Natural killer cell treated with Interleukin-12 subunit alpha and Interleukin-12 subunit beta and Interleukin-15 and Interleukin-18, amount 100 ng/mL, for 72 hours (primary cell): ENCODE results near the gene LRRC2. TPM values are rescaled to one million over a fixed set of nuclear protein-coding genes. Genes with fewer than 3 reads are reported as not detected.

ENCODE experiments used
- ATAC-seq, 2 donors: fragments of 150-1000 bp; cut with Tn5 transposase in 1 of 2; sonication (Bioruptor Pico), chemical (Tn5 transposase) in 1 of 2; 2 replicates each; pipeline ENCODE4 v1.10.0; 2021
- DNase-seq: peaks from one replicate; pipeline ENCODE4 v3.0.0; 2022; ENCODE audit warnings: low spot score
- H3K27ac Mint-ChIP-seq, 2 donors: 1 replicate in 1 of 2; 2 replicates in 1 of 2; pipeline ENCODE4 v1.8.0; 2022; ENCODE audit warnings: mixed read lengths in 2 of 2, mild to moderate bottlenecking in 1 of 2, moderate library complexity in 1 of 2
- H3K27me3 Mint-ChIP-seq, 2 donors: 1 replicate in 1 of 2; 2 replicates in 1 of 2; pipeline ENCODE4 v1.8.0; 2022; ENCODE audit warnings: mixed read lengths in 2 of 2
- H3K36me3 Mint-ChIP-seq: one replicate; pipeline ENCODE4 v1.8.0; 2022; ENCODE audit warnings: mixed read lengths
- H3K4me1 Mint-ChIP-seq, 2 donors: 1 replicate in 1 of 2; 2 replicates in 1 of 2; pipeline ENCODE4 v1.8.0; 2022; ENCODE audit warnings: low read depth in 2 of 2, mixed read lengths in 2 of 2, mild to moderate bottlenecking in 1 of 2
- H3K4me3 Mint-ChIP-seq: one replicate; pipeline ENCODE4 v1.8.0; 2022; ENCODE audit warnings: mixed read lengths
- H3K9me3 Mint-ChIP-seq: 2 replicates; pipeline ENCODE4 v1.8.0; 2022; ENCODE audit warnings: mixed read lengths
- total RNA-seq, 2 donors: library from RNA; stranded (reverse); gene quantifications; one replicate each; pipeline ENCODE4 v1.2.3, GENCODE V29; 2022

The LRRC2 gene
- total RNA-seq, 2 donors from 2014 or later = not detected

- no peaks in the 10 kb centered on the region for H3K4me1 Mint-ChIP-seq
- no peak overlapping the region for H3K4me3 Mint-ChIP-seq
- peaks cover 17% of the 10 kb centered on the region for H3K36me3 Mint-ChIP-seq
- DNase-seq (no peak), ATAC-seq (no peak)
- peaks cover 11% of the 10 kb centered on the region for H3K9me3 Mint-ChIP-seq
- peaks cover 35 to 56% of the 10 kb centered on the region in 2 donors for H3K27me3 Mint-ChIP-seq
- no peak overlapping the region for H3K27ac Mint-ChIP-seq
These were observed 88.3 kb downstream of the LRRC2 start for GRCh38 chr3:46477756-46478155.

- Mint-ChIP-seq H3K27me3 (peaks cover 38 to 56% of the 10 kb centered on the region in 2 donors), H3K9me3 (peaks cover 11% of the 10 kb centered on the region), H3K4me3 (no peak overlapping the region), H3K36me3 (peaks cover 17% of the 10 kb centered on the region), H3K27ac (no peak overlapping the region), H3K4me1 (no peaks in the 10 kb centered on the region)
- ATAC-seq (no peak), DNase-seq (no peak)
These were observed 89.0 kb downstream of the LRRC2 start for GRCh38 chr3:46477145-46477544.

- Mint-ChIP-seq H3K9me3 (peaks cover 11% of the 10 kb centered on the region), H3K27me3 (peaks cover 32 to 43% of the 10 kb centered on the region in 2 donors), H3K4me1 (no peaks in the 10 kb centered on the region), H3K27ac (no peak overlapping the region), H3K36me3 (peaks cover 17% of the 10 kb centered on the region), H3K4me3 (no peak overlapping the region)
- DNase-seq (no peak), ATAC-seq (no peak)
These were observed 93.4 kb downstream of the LRRC2 start for GRCh38 chr3:46472736-46473135.

GRCh38 chr3:46471371-46471914 is 94.7 kb downstream of the LRRC2 start:
- DNase-seq (no peak), ATAC-seq (no peak)
- Mint-ChIP-seq H3K36me3 (peaks cover 17% of the 10 kb centered on the region), H3K9me3 (peaks cover 11% of the 10 kb centered on the region), H3K27me3 (peaks cover 25 to 32% of the 10 kb centered on the region in 2 donors), H3K4me3 (no peak overlapping the region), H3K27ac (no peak overlapping the region), H3K4me1 (no peaks in the 10 kb centered on the region)

GRCh38 chr3:46470831-46471230 is 95.3 kb downstream of the LRRC2 start:
- H3K27ac Mint-ChIP-seq = no peak overlapping the region
- H3K36me3 Mint-ChIP-seq = peaks cover 17% of the 10 kb centered on the region
- DNase-seq (no peak), ATAC-seq (no peak)
- no peak overlapping the region for H3K4me3 Mint-ChIP-seq
- no peaks in the 10 kb centered on the region for H3K4me1 Mint-ChIP-seq
- peaks cover 25 to 32% of the 10 kb centered on the region in 2 donors for H3K27me3 Mint-ChIP-seq
- H3K9me3 Mint-ChIP-seq = peaks cover 11% of the 10 kb centered on the region

- peaks cover 8% of the 10 kb centered on the region for H3K36me3 Mint-ChIP-seq
- no peak overlapping the region for H3K27ac Mint-ChIP-seq
- no peaks in the 10 kb centered on the region for H3K4me1 Mint-ChIP-seq
- no peak overlapping the region for H3K4me3 Mint-ChIP-seq
- no peak for DNase-seq
- ATAC-seq = no peak
- peaks cover 4% of the 10 kb centered on the region for H3K9me3 Mint-ChIP-seq
- peaks cover 21 to 25% of the 10 kb centered on the region in 2 donors for H3K27me3 Mint-ChIP-seq
These were observed 96.3 kb downstream of the LRRC2 start for GRCh38 chr3:46469680-46470357.

- no peaks in the 10 kb centered on the region for H3K36me3 Mint-ChIP-seq
- H3K9me3 Mint-ChIP-seq = no peaks in the 10 kb centered on the region
- ATAC-seq (no peak), DNase-seq (no peak)
- no peaks in the 10 kb centered on the region for H3K4me1 Mint-ChIP-seq
- H3K4me3 Mint-ChIP-seq = no peak overlapping the region
- peaks cover 18 to 28% of the 10 kb centered on the region in 2 donors for H3K27me3 Mint-ChIP-seq
- H3K27ac Mint-ChIP-seq = no peak overlapping the region
These were observed 97.1 kb downstream of the LRRC2 start for GRCh38 chr3:46468753-46469600.

- ATAC-seq (no peak), DNase-seq (no peak)
- Mint-ChIP-seq H3K4me3 (no peak overlapping the region), H3K27ac (no peak overlapping the region), H3K36me3 (no peaks in the 10 kb centered on the region), H3K9me3 (no peaks in the 10 kb centered on the region), H3K4me1 (no peaks in the 10 kb centered on the region), H3K27me3 (peaks cover 18 to 30% of the 10 kb centered on the region in 2 donors)
These were observed 98.5 kb downstream of the LRRC2 start for GRCh38 chr3:46467562-46467961.

GRCh38 chr3:46466871-46467403 is 99.2 kb downstream of the LRRC2 start:
- Mint-ChIP-seq H3K27me3 (peaks cover 24 to 30% of the 10 kb centered on the region in 2 donors), H3K4me1 (no peaks in the 10 kb centered on the region), H3K4me3 (no peak overlapping the region), H3K27ac (no peak overlapping the region), H3K9me3 (no peaks in the 10 kb centered on the region), H3K36me3 (no peaks in the 10 kb centered on the region)
- ATAC-seq = no peak
- DNase-seq = no peak

- Mint-ChIP-seq H3K4me3 (no peak overlapping the region), H3K27me3 (peaks cover 25 to 33% of the 10 kb centered on the region in 2 donors), H3K27ac (no peak overlapping the region), H3K36me3 (no peaks in the 10 kb centered on the region), H3K4me1 (no peaks in the 10 kb centered on the region), H3K9me3 (no peaks in the 10 kb centered on the region)
- no peak for DNase-seq
- ATAC-seq = no peak
These were observed 99.8 kb downstream of the LRRC2 start for GRCh38 chr3:46466273-46466672.

Other genes starting within 250 kb of the LRRC2 start
- 1 to 10 TPM in 1 of 2 donors, under 1 TPM in 1; 0.48 to 2.5 TPM for gene CCR2, start 212.2 kb downstream of the LRRC2 start, total RNA-seq
- 10 to 100 TPM; 28.3 to 46.2 TPM for gene CCR5, start 195.4 kb downstream of the LRRC2 start, total RNA-seq
- gene CCRL2, start 159.0 kb downstream of the LRRC2 start, total RNA-seq = 1 to 10 TPM; 4.0 to 6.2 TPM
- gene LTF, start 101.4 kb downstream of the LRRC2 start, total RNA-seq = under 1 TPM in 1 of 2 donors, not detected in 1; 0.20 TPM
- gene RTP3, start 68.3 kb downstream of the LRRC2 start, total RNA-seq = not detected
- gene FAM240A, start 46.2 kb upstream of the LRRC2 start, total RNA-seq = not detected
- under 1 TPM in 1 of 2 donors, not detected in 1; 0.11 TPM for gene ALS2CL, start 127.4 kb upstream of the LRRC2 start, total RNA-seq
- gene TMIE, start 135.1 kb upstream of the LRRC2 start, total RNA-seq = not detected
- gene PRSS50, start 151.6 kb upstream of the LRRC2 start, total RNA-seq = not detected